Activated CD4-positive, alpha-beta T cell treated with anti-CD3 and anti-CD28 coated beads for 48 hours (primary cell): ENCODE measurements around the gene SLC25A6.
"Not testable (repeated sequence)": the region's sequence is repeated elsewhere in the genome, so short reads cannot be mapped to it uniquely, and the experiment has no call there.

Experiments used
- DNase-seq: peaks from one replicate; pipeline ENCODE4 v3.0.0-alpha.2; 2020

SLC25A6 gene

GRCh38 chrX:1351981-1352714, 39.8 kb downstream of the SLC25A6 start:
- no peak for DNase-seq

DNA sequence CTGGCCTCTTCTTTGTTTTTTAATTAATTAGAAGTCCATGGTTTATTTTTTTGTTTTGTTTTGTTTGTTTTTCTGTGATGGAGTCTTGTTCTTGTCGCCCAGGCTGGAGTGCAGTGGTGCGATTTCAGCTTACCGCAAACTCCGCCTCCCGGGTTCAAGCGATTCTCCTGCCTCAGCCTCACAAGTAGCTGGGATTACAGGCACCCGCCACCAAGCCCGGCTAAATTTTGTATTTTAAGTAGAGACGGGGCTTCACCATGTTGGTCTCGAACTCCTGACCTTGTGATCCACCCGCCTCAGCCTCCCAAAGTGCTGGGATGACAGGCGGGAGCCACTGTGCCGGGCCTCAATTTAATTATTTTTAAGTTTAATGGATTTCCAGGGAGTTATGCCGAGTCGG, 42.3 kb downstream of the SLC25A6 start:
- DNase-seq: not testable (repeated sequence)

GRCh38 chrX:1341545-1342184, 50.2 kb downstream of the SLC25A6 start:
- DNase-seq: no peak

DNA sequence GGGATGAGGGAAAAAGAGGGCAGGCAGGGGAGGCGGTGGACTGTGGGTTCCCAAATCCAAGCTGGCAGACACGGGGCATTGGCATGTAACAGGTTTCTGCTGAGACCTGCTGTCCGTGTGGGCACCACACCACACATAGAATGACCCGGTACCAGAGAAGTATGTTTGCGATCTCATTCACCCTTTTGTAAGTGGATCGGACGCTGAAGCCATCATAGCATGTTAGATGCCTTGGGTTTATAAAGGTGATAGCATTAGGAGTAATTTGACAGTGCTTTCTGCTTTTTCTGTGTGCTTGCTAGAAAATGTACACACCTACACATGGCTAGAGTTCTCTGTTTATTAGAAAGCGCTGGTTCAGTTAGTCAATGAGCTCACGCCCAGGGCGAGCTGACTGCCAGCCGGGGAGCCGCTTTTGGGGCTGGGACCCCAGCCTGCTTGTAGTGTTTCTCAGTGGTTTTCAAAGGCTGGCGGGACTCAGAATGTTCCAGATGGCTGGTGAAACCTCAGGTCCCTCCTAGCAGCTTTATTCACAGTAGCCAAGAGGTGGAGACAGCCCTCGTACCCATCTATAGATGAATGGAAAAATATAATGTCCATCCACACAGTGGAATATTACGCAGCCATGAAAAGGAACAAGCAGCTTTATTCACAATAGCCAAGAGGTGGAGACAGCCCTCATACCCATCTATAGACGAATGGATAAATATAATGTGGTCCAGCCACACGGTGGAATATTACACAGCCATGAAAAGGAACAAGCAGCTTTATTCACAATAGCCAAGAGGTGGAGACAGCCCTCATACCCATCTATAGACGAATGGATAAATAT, 54.7 kb downstream of the SLC25A6 start:
- DNase-seq: no peak

DNA sequence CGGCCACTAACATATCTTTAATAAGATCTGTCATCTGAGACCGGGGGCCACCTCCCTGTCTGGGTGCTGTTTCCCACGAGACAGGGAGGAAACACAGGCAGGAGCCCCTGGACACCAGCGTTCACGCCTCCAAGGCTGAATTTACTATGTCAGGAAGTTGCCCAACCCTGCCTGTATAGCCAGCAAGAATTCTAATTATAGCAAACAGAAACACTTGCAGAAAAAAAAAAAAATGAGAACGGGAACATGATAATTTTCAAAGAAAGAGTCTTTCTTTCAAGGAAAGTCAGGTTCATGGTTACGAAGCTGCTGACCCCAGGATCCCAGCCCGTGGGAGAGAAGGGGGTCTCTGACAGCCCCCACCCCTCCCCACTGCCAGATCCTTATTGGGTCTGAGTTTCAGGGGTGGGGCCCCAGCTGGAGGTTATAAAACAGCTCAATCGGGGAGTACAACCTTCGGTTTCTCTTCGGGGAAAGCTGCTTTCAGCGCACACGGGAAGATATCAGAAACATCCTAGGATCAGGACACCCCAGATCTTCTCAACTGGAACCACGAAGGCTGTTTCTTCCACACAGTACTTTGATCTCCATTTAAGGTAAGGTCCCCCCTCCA, 55.5 kb downstream of the SLC25A6 start, which contains the start of gene IL3RA:
Gene IL3RA, plus strand, starts transcription at position 455 of the 613 bp plus-strand sequence. CDS start 4,981 bp downstream, outside the sequence.
- no peak for DNase-seq
